Tibial artery (tissue), 4 donors: ENCODE results near the gene CCDC7.
"Not testable (repeated sequence)": the region's sequence is repeated elsewhere in the genome, so short reads cannot be mapped to it uniquely, and the experiment has no call there.

Experiments
- DNase-seq, 2 donors: peaks; one replicate each; pipeline ENCODE4 v3.0.0-alpha.2; 2019
- H3K27ac ChIP-seq, 2 donors: fragments of 200-600 bp; sonication (generic) in 1 of 2; 1 replicate in 1 of 2; 2 replicates in 1 of 2; pipeline ENCODE4 v1.5.1; 2018 to 2019; ENCODE audit warnings: mild to moderate bottlenecking in 1 of 2
- H3K27me3 ChIP-seq, 2 donors: fragments of 200-600 bp; sonication (generic) in 1 of 2; one replicate each; pipeline versions ENCODE4 v1.5.1 to v1.6.0; 2016 to 2019
- H3K36me3 ChIP-seq, 3 donors: fragments of 200-600 bp; sonication (generic) in 2 of 3; one replicate each; pipeline ENCODE4 v1.5.1; 2016 to 2019; ENCODE audit warnings: mild to moderate bottlenecking in 2 of 3
- H3K4me1 ChIP-seq, 4 donors: fragments of 200-600 bp; sonication (generic) in 2 of 4; 1 replicate in 3 of 4; 2 replicates in 1 of 4; pipeline ENCODE4 v1.5.1; 2016 to 2019
- H3K4me3 ChIP-seq, 2 donors: fragments of 200-600 bp; sonication (generic) in 1 of 2; 1 replicate in 1 of 2; 2 replicates in 1 of 2; pipeline ENCODE4 v1.5.1; 2018 to 2019; ENCODE audit warnings: mild to moderate bottlenecking in 2 of 2
- H3K9me3 ChIP-seq, 3 donors: fragments of 200-600 bp; sonication (generic) in 1 of 3; one replicate each; pipeline ENCODE4 v1.5.1; 2016 to 2019
- CTCF ChIP-seq, 2 experiments: fragments of 200-600 bp in 1 of 2; fragments of 450-650 bp in 1 of 2; IDR thresholded peaks; one replicate each; pipeline ENCODE4 v1.5.1; 2017 to 2019; ENCODE audit warnings: antibody characterized with exemption in 2 of 2, mild to moderate bottlenecking in 1 of 2, moderate library complexity in 1 of 2
- intact Hi-C: fragments of 100-400 bp; cut with DNase I; formaldehyde crosslinking; loops from one replicate; pipeline ENCODE4 v1.15.0; 2023; ENCODE audit warnings: low total_unique reads

CCDC7 gene

GRCh38 chr10:32891261-32891660 is 445.3 kb downstream of the CCDC7 start:
- H3K36me3 ChIP-seq: peaks cover 0 to 4% (median 0%) of the 10 kb centered on the region in 3 donors
- intact Hi-C loops: no loop called here
- no peaks in the 10 kb centered on the region for H3K27me3 ChIP-seq
- no peak overlapping the region for H3K4me3 ChIP-seq
- no peak for DNase-seq
- no peak for TF ChIP-seq CTCF (IDR thresholded peaks at IDR 0.05)
- H3K27ac ChIP-seq: no peak overlapping the region
- no peaks in the 10 kb centered on the region for H3K9me3 ChIP-seq
- H3K4me1 ChIP-seq: no peaks in the 10 kb centered on the region

DNA sequence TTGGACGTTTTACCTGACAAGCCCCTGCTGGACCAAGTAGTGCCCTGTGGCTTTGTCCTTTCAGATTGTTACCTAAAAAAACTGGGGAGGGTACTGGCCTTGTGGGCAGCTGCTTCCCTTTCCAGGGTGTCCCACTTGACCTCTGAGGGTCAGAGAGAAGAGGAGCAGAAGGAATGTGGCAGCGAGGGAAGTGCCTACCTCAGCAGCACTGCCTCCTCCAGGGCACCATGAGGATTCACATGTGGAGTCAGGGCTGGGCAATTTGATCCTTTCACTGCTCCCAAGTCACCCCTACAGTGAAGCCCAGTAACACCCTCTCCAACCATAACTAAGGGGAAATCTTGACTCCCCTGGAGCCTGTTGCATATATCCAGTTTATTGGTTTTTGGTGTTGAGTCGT is 447.5 kb downstream of the CCDC7 start:
- intact Hi-C loops: no loop called here
- DNase-seq: no peak
- H3K4me1 ChIP-seq: no peaks in the 10 kb centered on the region

DNA sequence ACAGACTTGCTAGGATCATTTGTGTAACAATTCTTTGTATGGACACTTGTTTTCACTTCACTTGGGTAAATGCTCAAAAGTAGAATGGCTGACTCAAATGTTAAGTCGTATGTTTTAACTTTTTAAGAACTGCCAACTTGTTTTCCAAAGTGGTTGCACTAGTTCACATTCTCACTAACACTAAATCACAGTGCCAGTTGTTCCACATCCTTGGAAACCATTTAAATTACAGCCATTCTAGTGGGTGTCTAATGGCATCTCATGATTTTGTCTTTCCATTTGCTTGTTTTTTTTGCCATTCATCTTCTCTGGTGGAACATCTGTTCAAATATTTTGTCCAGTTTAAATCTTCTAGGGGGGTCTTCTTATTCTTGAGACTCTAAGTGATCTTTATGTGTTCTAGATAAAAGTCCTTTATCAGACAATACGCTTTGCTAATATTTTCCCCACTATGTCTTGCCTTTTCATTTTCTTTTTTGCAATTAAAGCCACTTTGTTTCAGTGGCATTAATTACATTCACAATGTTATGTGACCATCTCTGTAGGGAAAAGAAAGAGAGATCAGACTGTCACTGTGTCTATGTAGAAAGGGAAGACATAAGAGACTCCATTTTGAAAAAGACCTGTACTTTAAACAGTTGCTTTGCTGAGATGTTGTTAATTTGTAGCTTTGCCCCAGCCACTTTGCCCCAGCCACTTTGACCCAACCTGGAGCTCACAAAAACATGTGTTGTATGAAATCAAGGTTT is 448.1 kb downstream of the CCDC7 start:
- Histone ChIP-seq H3K27ac (no peak overlapping the region), H3K9me3 (no peaks in the 10 kb centered on the region), H3K4me1 (no peaks in the 10 kb centered on the region), H3K27me3 (no peaks in the 10 kb centered on the region), H3K36me3 (peaks cover 12 to 26% (median 16%) of the 10 kb centered on the region in 3 donors), H3K4me3 (no peak overlapping the region)
- TF ChIP-seq CTCF (IDR thresholded peaks at IDR 0.05): no peak
- intact Hi-C loops: no loop called here
- DNase-seq: no peak

More for the DNA sequence above, 447.5 kb downstream of the CCDC7 start:
- Histone ChIP-seq H3K27me3 (no peaks in the 10 kb centered on the region), H3K27ac (no peak overlapping the region), H3K36me3 (peaks cover 12 to 21% (median 12%) of the 10 kb centered on the region in 3 donors), H3K4me3 (no peak overlapping the region), H3K9me3 (no peaks in the 10 kb centered on the region)
- TF ChIP-seq CTCF (IDR thresholded peaks at IDR 0.05): no peak

- H3K27me3 ChIP-seq, intact Hi-C loops, H3K9me3 ChIP-seq, H3K4me1 ChIP-seq, DNase-seq, H3K27ac ChIP-seq, H3K4me3 ChIP-seq: not testable (repeated sequence)
- H3K36me3 ChIP-seq: peaks cover 12 to 30% (median 27%) of the 10 kb centered on the region in 3 donors
These were observed 449.4 kb downstream of the CCDC7 start for GRCh38 chr10:32895200-32895968.

DNA sequence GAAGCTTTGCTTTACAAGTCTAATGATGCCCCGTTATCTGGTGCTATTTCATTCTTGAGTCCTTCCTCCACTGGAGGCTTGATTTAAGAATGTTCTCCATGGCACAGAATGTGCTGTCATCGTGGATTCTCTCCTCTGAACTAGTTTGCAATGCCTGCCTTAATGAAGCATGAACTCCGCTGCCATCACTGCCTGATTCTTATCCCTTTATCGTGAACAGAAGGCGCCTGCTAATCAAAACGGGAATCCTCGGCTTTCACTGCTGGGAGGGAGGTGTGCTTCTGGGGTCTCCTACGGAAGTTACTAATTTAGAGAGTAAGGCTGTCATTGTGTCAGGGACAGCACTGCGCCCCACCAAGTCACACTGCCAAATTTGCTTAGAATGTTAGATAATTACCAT is 455.9 kb downstream of the CCDC7 start:
- H3K4me3 ChIP-seq: no peak overlapping the region
- peaks cover 35 to 49% (median 39%) of the 10 kb centered on the region in 3 donors for H3K36me3 ChIP-seq
- H3K27ac ChIP-seq: no peak overlapping the region
- H3K27me3 ChIP-seq: no peaks in the 10 kb centered on the region
- H3K9me3 ChIP-seq: no peaks in the 10 kb centered on the region
- no peaks in the 10 kb centered on the region for H3K4me1 ChIP-seq
- TF ChIP-seq CTCF (IDR thresholded peaks at IDR 0.05): no peak
- DNase-seq: no peak
- intact Hi-C loops: no loop called here

GRCh38 chr10:32905466-32905865 is 459.5 kb downstream of the CCDC7 start:
- H3K36me3 ChIP-seq: peaks cover 25 to 53% (median 39%) of the 10 kb centered on the region in 3 donors
- H3K27me3 ChIP-seq: no peaks in the 10 kb centered on the region
- no peak overlapping the region for H3K27ac ChIP-seq
- no peak overlapping the region for H3K4me3 ChIP-seq
- DNase-seq: no peak
- intact Hi-C loops: no loop called here
- no peaks in the 10 kb centered on the region for H3K4me1 ChIP-seq
- no peaks in the 10 kb centered on the region for H3K9me3 ChIP-seq
- no peak for TF ChIP-seq CTCF (IDR thresholded peaks at IDR 0.05)
